Measurements from ENCODE around the gene RPS2.
"Not testable (repeated sequence)": the region's sequence is repeated elsewhere in the genome, so short reads cannot be mapped to it uniquely, and the experiment has no call there.

Gene RPS2

GRCh38 chr16:1941162-1942046 is 23.2 kb downstream of the RPS2 start:
- DNase-seq, result no peak

- no peak for DNase-seq
These were observed 24.1 kb downstream of the RPS2 start for GRCh38 chr16:1940273-1941161.

- not testable (repeated sequence) for DNase-seq
These were observed 24.8 kb downstream of the RPS2 start for GRCh38 chr16:1939833-1940232.

GRCh38 chr16:1938910-1939309 is 25.7 kb downstream of the RPS2 start:
- no peak for DNase-seq

GRCh38 chr16:1938316-1938715 is 26.3 kb downstream of the RPS2 start:
- no peak for DNase-seq

- DNase-seq, result no peak
These were observed 27.6 kb downstream of the RPS2 start for GRCh38 chr16:1936945-1937479.

- no peak for DNase-seq
These were observed 31.4 kb downstream of the RPS2 start for GRCh38 chr16:1933097-1933661.

GRCh38 chr16:1932050-1933028 is 32.3 kb downstream of the RPS2 start:
- no peak for DNase-seq

GRCh38 chr16:1930338-1930720 is 34.3 kb downstream of the RPS2 start:
- DNase-seq, result no peak

- peak; percentile 58 for DNase-seq
These were observed 34.9 kb downstream of the RPS2 start for GRCh38 chr16:1929578-1930337.

- peak; percentile 35 for DNase-seq
These were observed 35.5 kb downstream of the RPS2 start for GRCh38 chr16:1929105-1929504.

- no peak for DNase-seq
These were observed 38.4 kb downstream of the RPS2 start for GRCh38 chr16:1926271-1926670.

GRCh38 chr16:1924095-1924494 is 40.5 kb downstream of the RPS2 start:
- no peak for DNase-seq

- DNase-seq, result no peak
These were observed 41.2 kb downstream of the RPS2 start for GRCh38 chr16:1923299-1924034.

- DNase-seq, result no peak
These were observed 42.3 kb downstream of the RPS2 start for GRCh38 chr16:1922357-1922756.

- no peak for DNase-seq
These were observed 43.9 kb downstream of the RPS2 start for GRCh38 chr16:1920727-1921171.

GRCh38 chr16:1920122-1920521 is 44.5 kb downstream of the RPS2 start:
- DNase-seq, result not testable (repeated sequence)

- DNase-seq, result no peak
These were observed 45.2 kb downstream of the RPS2 start for GRCh38 chr16:1919327-1919998.

Measured in NCI-H1105 treated with DMSO at 0.1 percent for 48 hours (cell line).